Spinal cord (tissue), 10 donors: ENCODE data around the gene CCNK. TPM values are rescaled to one million over a fixed set of nuclear protein-coding genes. Genes with fewer than 3 reads are reported as not detected.

Source experiments
- DNase-seq, 6 donors: peaks; one replicate each; pipeline versions ENCODE4 v3.0.0 to v3.0.0-alpha.2; 2013 to 2015; ENCODE audit warnings: low spot score in 6 of 6, low read depth in 4 of 6
- H3K27ac ChIP-seq: one replicate; pipeline ENCODE4 v1.5.1; 2013; ENCODE audit warnings: low read depth, low read length, control low read depth
- H3K27me3 ChIP-seq: one replicate; pipeline ENCODE4 v1.6.1; 2013; ENCODE audit warnings: low read length; ENCODE audit not compliant: control insufficient read depth, insufficient read depth
- H3K36me3 ChIP-seq: one replicate; pipeline ENCODE4 v1.6.1; 2013; ENCODE audit warnings: low read length; ENCODE audit not compliant: control insufficient read depth, insufficient read depth
- H3K4me1 ChIP-seq: one replicate; pipeline ENCODE4 v1.6.1; 2013; ENCODE audit warnings: low read length; ENCODE audit not compliant: control insufficient read depth, insufficient read depth
- H3K4me3 ChIP-seq: one replicate; pipeline ENCODE4 v1.5.1; 2013; ENCODE audit warnings: low read depth, low read length, control low read depth
- H3K9me3 ChIP-seq: one replicate; pipeline ENCODE4 v1.6.1; 2013; ENCODE audit warnings: low read length; ENCODE audit not compliant: control insufficient read depth, insufficient read depth
- WGBS: methylation state at CpG from one replicate; pipeline ENCODE4 v1.1.5; 2013; ENCODE audit warnings: missing lambda C conversion rate; ENCODE audit not compliant: insufficient coverage; 5-methylcytosine and 5-hydroxymethylcytosine counted together
- polyA plus RNA-seq, 2 donors: library from polyadenylated mRNA; unstranded; fragments of 120-200 nt; gene quantifications; one replicate each; pipeline ENCODE4 v1.2.1, GENCODE V29; 2013; ENCODE audit not compliant: insufficient read length in 2 of 2
- total RNA-seq, 2 donors: library from RNA; depleted of rRNA in 1 of 2; stranded (reverse); fragments of 120-200 nt in 1 of 2; fragments of >200 nt in 1 of 2; gene quantifications; one replicate each; pipeline versions ENCODE4 v1.2.3 to v1.2.4, GENCODE V29; 2013 to 2014
- donor health status: healthy.

CCNK gene
- total and polyA plus RNA-seq, 4 donors, result 25.7 to 49.0 (median 41.4) TPM

GRCh38 chr14:99462210-99462609, 19.0 kb upstream of the CCNK start:
- Histone ChIP-seq H3K4me3 (no peak overlapping the region), H3K4me1 (no peaks in the 10 kb centered on the region), H3K27me3 (no peaks in the 10 kb centered on the region), H3K36me3 (peaks cover 23% of the 10 kb centered on the region), H3K9me3 (no peaks in the 10 kb centered on the region), H3K27ac (no peak overlapping the region)
- WGBS, result 100% methylated on average over 1 of the region's 6 CpGs
- no peak for DNase-seq

GRCh38 chr14:99463974-99464373, 17.2 kb upstream of the CCNK start:
- Histone ChIP-seq H3K36me3 (peaks cover 23% of the 10 kb centered on the region), H3K27me3 (no peaks in the 10 kb centered on the region), H3K27ac (no peak overlapping the region), H3K4me3 (no peak overlapping the region), H3K4me1 (peaks cover 4% of the 10 kb centered on the region), H3K9me3 (no peaks in the 10 kb centered on the region)
- peak in 1 of 6 donors; percentile 15 for DNase-seq
- WGBS, result 60% methylated on average over 2 of the region's 4 CpGs

- no peak overlapping the region for H3K27ac ChIP-seq
These were observed 15.9 kb upstream of the CCNK start for GRCh38 chr14:99465288-99465687.

GRCh38 chr14:99466758-99467157, 14.5 kb upstream of the CCNK start:
- DNase-seq, result no peak
- Histone ChIP-seq H3K4me3 (no peak overlapping the region), H3K27me3 (no peaks in the 10 kb centered on the region), H3K27ac (no peak overlapping the region), H3K9me3 (no peaks in the 10 kb centered on the region), H3K4me1 (peaks cover 4% of the 10 kb centered on the region), H3K36me3 (peaks cover 12% of the 10 kb centered on the region)
- WGBS, result no CpG with 5 or more reads among the region's 3 CpGs

More at GRCh38 chr14:99465288-99465687, 15.9 kb upstream of the CCNK start:
- Histone ChIP-seq H3K9me3 (no peaks in the 10 kb centered on the region), H3K27me3 (no peaks in the 10 kb centered on the region), H3K4me1 (peaks cover 4% of the 10 kb centered on the region), H3K36me3 (peaks cover 19% of the 10 kb centered on the region), H3K4me3 (no peak overlapping the region)
- WGBS, result 91% methylated on average over 9 of the region's 9 CpGs
- no peak for DNase-seq

- no peak overlapping the region for H3K27ac ChIP-seq
- peak in 1 of 6 donors; percentile 7 for DNase-seq
- no peak overlapping the region for H3K4me3 ChIP-seq
- peaks cover 4% of the 10 kb centered on the region for H3K4me1 ChIP-seq
- H3K27me3 ChIP-seq, result no peaks in the 10 kb centered on the region
- peaks cover 12% of the 10 kb centered on the region for H3K36me3 ChIP-seq
- WGBS, result 61% methylated on average over 8 of the region's 9 CpGs
- no peaks in the 10 kb centered on the region for H3K9me3 ChIP-seq
These were observed 13.7 kb upstream of the CCNK start for GRCh38 chr14:99467336-99468078.

- peaks cover 12% of the 10 kb centered on the region for H3K36me3 ChIP-seq
- no peak for DNase-seq
- no peaks in the 10 kb centered on the region for H3K9me3 ChIP-seq
- H3K4me1 ChIP-seq, result peaks cover 4% of the 10 kb centered on the region
- no peak overlapping the region for H3K27ac ChIP-seq
- no peak overlapping the region for H3K4me3 ChIP-seq
- H3K27me3 ChIP-seq, result no peaks in the 10 kb centered on the region
- WGBS, result 100% methylated on average over 2 of the region's 4 CpGs
These were observed 13.1 kb upstream of the CCNK start for GRCh38 chr14:99468081-99468480.

GRCh38 chr14:99468836-99469592, 12.2 kb upstream of the CCNK start:
- no CpG with 5 or more reads among the region's 8 CpGs for WGBS
- Histone ChIP-seq H3K9me3 (no peaks in the 10 kb centered on the region), H3K27ac (no peak overlapping the region), H3K27me3 (no peaks in the 10 kb centered on the region), H3K4me3 (no peak overlapping the region), H3K36me3 (peaks cover 12% of the 10 kb centered on the region), H3K4me1 (peaks cover 4% of the 10 kb centered on the region)
- no peak for DNase-seq

- Histone ChIP-seq H3K27me3 (no peaks in the 10 kb centered on the region), H3K27ac (no peak overlapping the region), H3K4me3 (no peak overlapping the region), H3K4me1 (peaks cover 4% of the 10 kb centered on the region), H3K36me3 (no peaks in the 10 kb centered on the region), H3K9me3 (no peaks in the 10 kb centered on the region)
- WGBS, result 94% methylated on average over 7 of the region's 7 CpGs
- DNase-seq, result no peak
These were observed 9.5 kb upstream of the CCNK start for GRCh38 chr14:99471731-99472130.

GRCh38 chr14:99472937-99473336, 8.3 kb upstream of the CCNK start:
- WGBS, result no CpG with 5 or more reads among the region's 4 CpGs
- DNase-seq, result no peak
- Histone ChIP-seq H3K27ac (no peak overlapping the region), H3K36me3 (no peaks in the 10 kb centered on the region), H3K9me3 (no peaks in the 10 kb centered on the region), H3K27me3 (no peaks in the 10 kb centered on the region), H3K4me1 (no peaks in the 10 kb centered on the region), H3K4me3 (no peak overlapping the region)

- no peaks in the 10 kb centered on the region for H3K9me3 ChIP-seq
These were observed 7.8 kb upstream of the CCNK start for GRCh38 chr14:99473458-99473857.

More at GRCh38 chr14:99473458-99473857, 7.8 kb upstream of the CCNK start:
- Histone ChIP-seq H3K27ac (no peak overlapping the region), H3K4me1 (peaks cover 1% of the 10 kb centered on the region), H3K36me3 (no peaks in the 10 kb centered on the region), H3K27me3 (no peaks in the 10 kb centered on the region), H3K4me3 (no peak overlapping the region)
- no peak for DNase-seq
- WGBS, result no CpG with 5 or more reads among the region's 3 CpGs
